Endothelial cell of hepatic sinusoid (primary cell): ENCODE data around the gene FBRSL1.

Experiments used
- in situ Hi-C: cut with HindIII; loops from 2 replicates; pipeline ENCODE4 v1.10.0; 2017; ENCODE audit warnings: low sequenced_read_pairs

FBRSL1 gene

GRCh38 chr12:132507656-132508490 lies 17.9 kb downstream of the FBRSL1 start:
- in situ Hi-C loops = no loop called here

DNA sequence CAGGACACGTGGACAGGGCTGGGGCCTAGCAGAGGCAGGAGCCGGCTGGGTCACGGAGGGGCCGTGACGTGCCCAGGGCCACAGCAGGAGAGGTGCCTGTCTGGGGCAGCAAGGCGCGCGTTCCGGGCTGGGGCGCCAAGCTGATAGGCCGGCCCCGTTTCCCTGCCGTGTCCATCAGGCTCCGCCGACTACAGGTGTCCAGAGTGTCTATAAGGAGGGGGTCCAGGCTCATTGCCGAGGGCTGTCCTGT lies 18.5 kb downstream of the FBRSL1 start:
- in situ Hi-C loops = no loop called here

GRCh38 chr12:132508860-132509732 lies 19.1 kb downstream of the FBRSL1 start:
- in situ Hi-C loops = no loop called here

DNA sequence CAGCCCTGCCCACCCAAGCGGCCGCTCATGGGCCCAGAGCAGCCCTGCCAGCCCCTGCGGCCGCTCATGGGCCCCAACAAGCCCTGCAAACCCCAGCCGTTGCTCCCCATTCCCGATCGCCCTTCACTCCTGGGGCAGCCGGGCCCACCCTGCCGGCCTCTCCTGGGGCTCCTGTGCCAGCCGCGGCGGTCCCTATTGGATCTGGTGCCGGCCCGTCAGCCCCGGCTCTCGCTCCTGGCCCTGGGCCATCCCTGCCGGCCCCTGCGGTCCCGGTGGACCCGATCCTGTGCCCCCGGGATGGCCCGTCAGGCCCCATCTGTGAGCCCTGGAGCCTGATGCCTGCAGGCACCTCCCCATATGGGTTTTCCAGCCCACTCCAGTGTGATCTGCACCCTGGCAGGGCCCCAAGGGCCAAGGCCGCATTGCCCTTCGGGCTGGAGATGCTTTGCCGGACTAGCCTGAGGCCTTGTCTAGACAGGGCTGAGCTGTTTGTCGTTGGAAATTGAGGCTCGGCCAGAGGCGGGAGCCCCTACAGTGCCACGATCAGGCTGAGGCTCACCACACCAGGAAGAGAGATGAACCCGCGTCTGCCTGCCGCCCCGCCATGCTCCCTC lies 20.3 kb downstream of the FBRSL1 start:
- in situ Hi-C loops = no loop called here

DNA sequence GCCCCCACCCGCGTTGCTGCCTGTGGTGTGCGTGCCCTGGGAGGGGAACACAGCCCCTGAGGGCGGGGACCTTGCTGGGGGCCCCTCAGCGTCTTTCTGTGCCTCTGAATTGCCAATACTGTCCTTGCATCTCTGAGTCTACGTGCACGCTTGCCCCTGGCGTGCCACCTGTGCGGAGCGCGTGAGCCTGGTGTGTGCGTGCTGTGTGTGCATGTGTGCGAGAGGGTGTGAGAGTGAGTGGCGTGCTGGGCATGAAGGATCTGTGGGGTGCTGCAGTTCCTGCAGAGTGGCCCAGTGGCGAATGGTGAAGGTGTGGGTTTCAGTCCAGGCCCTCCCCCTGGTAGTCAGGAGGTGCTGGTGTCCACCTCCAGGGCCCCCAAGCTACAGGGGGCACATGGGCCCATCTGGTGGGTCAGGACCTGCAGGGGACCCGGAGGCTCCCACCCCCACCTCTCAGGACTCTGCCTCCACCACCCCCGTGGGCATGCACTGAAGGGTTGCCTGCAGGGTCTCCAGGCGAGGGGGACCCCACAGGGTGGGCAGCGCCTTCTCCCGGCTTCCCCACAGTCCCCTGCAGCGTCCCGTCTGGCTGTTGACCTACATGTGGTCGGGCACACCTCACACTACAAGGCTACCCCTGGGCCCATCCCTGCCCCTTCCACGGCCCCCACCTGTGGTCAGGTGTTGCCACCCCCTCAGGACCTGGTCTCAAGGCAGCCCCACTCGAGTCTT lies 21.0 kb downstream of the FBRSL1 start:
- in situ Hi-C loops = no loop called here

GRCh38 chr12:132511516-132512196 lies 21.7 kb downstream of the FBRSL1 start:
- in situ Hi-C loops = no loop called here

DNA sequence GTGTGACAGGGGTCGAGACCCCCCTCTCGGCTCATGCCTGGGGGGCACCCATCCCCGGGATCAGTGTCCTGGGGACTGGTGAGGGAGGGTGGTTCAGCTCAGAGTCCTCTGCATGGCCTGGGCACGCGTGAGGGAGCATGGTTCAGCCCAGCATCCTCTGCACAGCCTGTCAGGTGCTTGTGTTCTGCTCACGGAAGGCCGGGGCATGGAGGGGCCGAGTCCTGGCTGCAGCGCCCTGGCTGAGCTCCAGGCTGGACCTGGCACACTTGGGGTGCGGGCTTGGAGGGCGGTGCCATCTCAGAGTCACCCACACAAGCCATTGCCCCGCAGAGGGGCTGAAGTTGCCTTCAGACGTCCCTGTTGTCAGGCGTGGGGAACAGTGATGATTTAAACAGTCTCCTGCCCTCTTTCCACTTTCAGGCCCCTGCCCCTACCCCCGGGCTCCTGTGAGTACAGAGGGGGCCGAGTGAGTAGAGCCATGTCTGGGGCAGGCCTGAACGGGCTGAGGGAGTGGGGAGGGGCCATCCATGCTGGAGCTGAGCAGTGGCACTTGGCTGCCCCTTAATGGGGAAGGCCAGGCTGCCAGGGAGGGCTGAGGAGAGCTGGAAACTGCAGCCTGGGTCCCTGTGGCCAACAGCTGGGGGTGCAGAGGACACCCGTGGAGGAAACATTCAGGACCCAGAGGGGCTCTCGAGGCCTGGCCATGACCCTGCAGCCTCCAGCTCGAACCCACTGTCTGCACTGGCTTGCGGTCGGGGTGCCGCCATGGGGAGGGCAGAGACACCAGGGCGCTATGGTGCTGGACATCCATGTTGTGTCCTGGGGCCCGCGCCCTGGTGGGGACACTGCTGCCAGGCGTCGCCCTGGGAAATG lies 22.5 kb downstream of the FBRSL1 start:
- in situ Hi-C loops = no loop called here

DNA sequence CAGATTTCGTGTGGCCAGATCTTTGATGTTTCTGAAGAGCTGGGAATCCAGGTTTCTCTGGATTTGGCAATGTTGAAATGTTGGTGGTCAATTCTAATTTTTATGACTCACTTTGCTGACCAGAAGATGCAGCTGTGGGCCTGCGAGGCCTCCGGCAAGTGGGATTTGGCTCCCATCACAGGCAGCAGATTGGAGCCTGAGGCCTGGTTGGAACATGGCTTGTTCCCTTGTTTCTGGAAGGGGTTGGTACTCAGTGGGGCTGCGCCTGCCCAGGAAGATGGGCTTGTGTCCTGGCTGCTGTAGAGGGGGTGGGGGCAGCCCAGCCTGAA lies 23.1 kb downstream of the FBRSL1 start:
- in situ Hi-C loops = no loop called here

DNA sequence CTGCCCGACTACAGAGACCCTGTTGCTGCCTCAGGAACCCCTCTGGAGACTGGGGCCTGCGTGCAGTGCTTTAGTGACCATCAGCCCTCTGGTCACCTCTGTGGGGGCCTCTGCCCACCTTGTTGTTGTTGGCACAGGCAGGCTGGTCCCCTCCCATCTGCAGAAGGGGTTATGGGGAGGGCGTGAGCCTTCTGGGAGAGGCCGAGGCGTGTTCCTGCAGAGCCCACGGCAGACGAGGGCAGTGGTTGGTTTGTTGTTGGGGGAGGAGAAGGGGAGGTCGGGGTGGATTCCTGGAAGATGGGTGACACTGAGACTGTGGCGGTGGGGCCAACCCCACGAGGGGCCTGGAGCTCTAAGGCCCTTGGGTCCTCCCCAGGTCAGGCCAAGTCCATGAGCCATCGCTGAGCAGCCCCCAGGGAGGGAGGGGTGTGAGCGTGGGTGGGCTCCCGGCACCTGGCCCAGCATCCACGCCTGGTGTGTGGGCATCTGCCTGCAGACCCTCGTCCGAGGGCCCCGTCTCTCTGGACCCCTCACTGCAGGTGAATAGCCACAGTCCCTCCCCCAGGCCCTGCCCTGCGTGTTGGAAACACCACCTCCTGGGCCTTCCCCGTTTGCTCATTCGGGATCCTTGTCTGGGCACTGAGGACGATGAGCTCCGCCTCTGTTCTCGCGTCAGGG lies 23.6 kb downstream of the FBRSL1 start:
- in situ Hi-C loops = no loop called here

GRCh38 chr12:132514216-132514820 lies 24.4 kb downstream of the FBRSL1 start:
- in situ Hi-C loops = no loop called here

DNA sequence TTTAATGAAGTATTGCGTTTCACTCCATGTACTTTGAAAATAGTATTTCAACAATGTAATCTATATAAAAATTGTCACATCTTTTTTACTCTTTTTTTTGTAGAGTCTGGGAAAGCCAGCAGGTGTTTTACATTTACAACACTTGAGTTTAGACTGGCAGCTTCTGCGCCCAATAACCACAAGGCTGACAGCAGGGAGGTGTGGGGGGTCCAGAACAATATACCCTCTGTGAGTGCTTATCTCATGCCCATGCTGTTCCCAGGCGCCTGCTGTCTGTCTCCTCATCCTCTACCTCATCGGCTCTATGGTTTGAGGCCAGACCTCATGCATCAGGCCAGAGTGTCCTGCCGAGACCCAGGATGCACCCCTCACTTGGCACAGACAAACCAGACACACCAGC lies 24.9 kb downstream of the FBRSL1 start:
- in situ Hi-C loops = no loop called here

DNA sequence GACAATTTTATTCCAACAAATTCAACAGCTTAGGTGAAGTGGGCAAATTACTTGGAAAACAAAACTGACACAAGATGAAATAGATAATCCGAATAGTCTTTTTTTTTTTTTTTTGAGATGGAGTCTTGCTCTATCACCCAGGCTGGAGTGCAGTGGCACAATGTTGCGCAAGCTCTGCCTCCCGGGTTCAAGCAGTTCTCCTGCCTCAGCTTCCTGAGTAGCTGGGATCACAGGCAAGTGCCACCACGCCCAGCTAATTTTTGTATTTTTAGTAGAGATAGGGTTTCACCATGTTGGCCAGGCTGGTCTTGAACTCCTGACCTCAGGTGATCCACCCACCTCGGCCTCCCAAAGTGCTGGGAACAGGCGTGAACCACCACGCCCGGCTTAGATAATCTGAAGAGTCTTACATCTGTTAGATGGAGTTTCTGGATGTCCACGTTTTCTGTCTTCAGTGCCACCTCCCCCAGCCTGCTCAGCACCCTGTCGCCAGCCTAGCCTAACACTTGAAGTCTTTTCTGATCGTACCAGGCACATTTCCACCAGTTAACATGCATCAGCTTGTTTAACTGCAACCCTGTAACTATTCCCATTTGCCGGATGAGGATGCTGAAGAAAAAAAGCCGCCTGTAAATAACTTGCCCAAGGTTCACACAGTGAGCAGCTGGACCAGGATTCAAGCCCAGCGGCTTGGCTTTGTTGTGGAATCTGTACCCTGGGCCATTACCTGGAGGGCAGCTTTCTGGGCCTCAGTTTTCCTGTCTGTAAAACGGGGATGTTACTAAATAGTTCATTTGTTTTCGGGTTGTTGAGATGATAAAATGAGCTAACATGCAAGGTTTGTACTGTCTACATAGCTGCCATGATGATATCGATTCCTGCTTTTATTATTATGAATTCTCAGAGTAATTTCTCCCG lies 26.4 kb downstream of the FBRSL1 start:
- in situ Hi-C loops = no loop called here

DNA sequence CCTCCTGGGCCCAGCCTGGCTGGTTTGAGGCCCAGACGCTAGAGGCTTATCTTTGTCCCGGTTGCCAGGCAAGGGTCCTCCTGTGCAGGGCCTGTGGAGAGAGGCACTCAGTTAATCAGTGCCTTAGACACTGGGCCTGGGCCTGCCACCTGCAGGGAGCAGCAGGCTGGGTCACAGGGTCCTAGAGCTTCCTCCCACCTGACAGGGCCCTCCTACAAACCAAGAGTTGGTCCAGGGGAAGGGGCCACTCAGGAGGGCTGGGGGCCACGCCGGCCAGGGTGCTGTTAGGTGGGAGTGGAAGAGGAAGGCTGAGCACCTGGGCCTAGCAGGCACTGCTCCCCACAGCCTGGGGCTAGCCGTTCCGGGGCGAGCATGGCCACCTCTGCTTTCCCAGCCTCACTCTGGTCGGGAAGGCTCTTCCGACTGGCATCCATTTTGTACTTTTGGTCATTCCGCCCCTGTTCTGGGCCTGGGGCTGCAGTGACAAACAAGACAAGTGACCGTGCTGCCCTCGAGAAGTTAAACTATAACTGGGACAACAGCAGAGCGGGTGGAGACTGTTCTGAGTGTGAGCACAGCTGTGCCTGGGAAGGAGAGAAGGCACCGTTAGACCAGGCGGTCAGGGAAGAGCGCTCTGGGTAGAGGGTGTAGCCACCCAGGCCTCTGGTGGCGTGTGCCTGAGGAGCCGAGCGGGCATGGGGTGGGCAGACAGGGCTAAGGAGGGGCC lies 27.2 kb downstream of the FBRSL1 start:
- in situ Hi-C loops = no loop called here

DNA sequence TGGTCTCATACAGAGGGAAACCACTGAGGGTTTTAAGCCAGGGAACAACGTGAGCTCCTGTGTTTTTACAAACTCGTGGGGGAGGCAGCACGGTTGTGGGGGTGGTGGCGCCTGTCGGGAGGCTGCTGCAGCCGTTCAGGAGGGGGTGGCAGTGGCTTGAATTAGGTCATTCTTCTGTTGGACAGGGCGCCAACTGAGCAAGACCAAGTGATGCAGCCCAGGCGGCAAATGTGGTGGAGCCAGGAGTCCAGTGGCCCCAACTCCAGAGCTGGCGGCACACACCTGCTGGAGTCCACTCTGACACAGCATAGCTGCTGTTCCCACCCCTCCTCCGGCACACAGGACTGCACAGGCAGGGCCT lies 27.8 kb downstream of the FBRSL1 start:
- in situ Hi-C loops = no loop called here

DNA sequence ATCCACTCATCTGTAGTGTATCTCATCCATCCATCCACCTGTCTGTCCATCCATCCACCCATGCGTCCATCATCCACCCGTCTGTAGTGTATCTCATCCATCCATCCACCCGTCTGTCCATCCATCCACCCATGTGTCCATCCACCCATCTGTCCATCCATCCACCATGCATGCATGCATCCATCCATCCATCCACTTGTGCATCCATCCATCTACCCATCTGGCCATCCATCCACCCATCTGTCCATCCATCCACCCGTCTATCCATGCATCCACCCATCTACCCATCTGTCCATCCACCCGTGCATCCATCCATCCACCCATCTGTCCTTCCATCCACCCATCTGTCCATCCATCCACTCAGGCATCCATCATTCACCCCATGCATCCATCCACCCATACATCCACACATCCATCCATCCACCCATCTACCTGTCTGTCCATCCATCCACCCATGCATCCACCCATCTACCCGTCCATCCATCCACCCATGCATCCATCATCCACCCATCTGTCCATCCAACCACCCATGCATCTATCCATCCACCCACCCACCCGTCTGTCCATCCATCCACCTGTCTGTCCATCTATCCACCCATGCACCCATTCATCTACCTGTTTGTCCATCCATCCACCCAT lies 28.5 kb downstream of the FBRSL1 start:
- in situ Hi-C loops = no loop called here

GRCh38 chr12:132520421-132521199 lies 30.7 kb downstream of the FBRSL1 start:
- in situ Hi-C loops = no loop called here
